ENCODE results near the gene MYO1F. TPM values are rescaled to one million over a fixed set of nuclear protein-coding genes. Genes with fewer than 3 reads are reported as not detected.
"Not testable (repeated sequence)": the region's sequence is repeated elsewhere in the genome, so short reads cannot be mapped to it uniquely, and the experiment has no call there.

The MYO1F gene
- 10 to 100 TPM; 13.7 to 18.3 TPM for total RNA-seq

GRCh38 chr19:8577247-8577646 is at the start of gene MYO1F:
TSS of gene MYO1F (minus strand) at chr19:8577442. CDS start at chr19:8577309, 133 bp downstream.
- H3K27me3 Mint-ChIP-seq = peaks cover 2% of the 10 kb centered on the region
- peak within 1 kb of the TSS; percentile 86 for H3K27ac Mint-ChIP-seq
- DNase-seq (peak; percentile 34), ATAC-seq (no peak)
- H3K9me3 Mint-ChIP-seq (ENCODE audit: low read depth) = no peaks in the 10 kb centered on the region
- peaks cover 58% of the 10 kb centered on the region for H3K4me1 Mint-ChIP-seq
- ChIA-PET CTCF (interaction anchor here (0.6 to 6.7 kb wide), 19 partner anchors 7 to 926 kb away, joined by 3 to 43 read pairs (median 5); partner anchors contain the start of gene ZNF414), POLR2A (no interaction called here)
- intact Hi-C loops (cut with DNase I, micrococcal nuclease) = loop anchor here in 1 of 2 experiments (5.0 kb wide), 2 partner anchors 60 to 165 kb away; partner anchors contain the start of gene MARCHF2
- no peaks in the 10 kb centered on the region for H3K36me3 Mint-ChIP-seq (ENCODE audit: low read depth)
- H3K4me3 Mint-ChIP-seq = peak within 1 kb of the TSS; percentile 77

GRCh38 chr19:8626842-8627241 is 49.6 kb upstream of the MYO1F start:
- H3K27ac Mint-ChIP-seq = no peak overlapping the region
- H3K4me1 Mint-ChIP-seq = no peaks in the 10 kb centered on the region
- no peaks in the 10 kb centered on the region for H3K9me3 Mint-ChIP-seq (ENCODE audit: low read depth)
- DNase-seq (no peak), ATAC-seq (no peak)
- intact Hi-C loops (cut with DNase I, micrococcal nuclease) = no loop called here
- CTCF ChIA-PET = interaction anchor here (0.6 kb wide), 1 partner anchor 230 kb away, joined by 4 read pairs; no protein-coding TSS in a partner anchor
- H3K4me3 Mint-ChIP-seq = no peak overlapping the region
- no peaks in the 10 kb centered on the region for H3K27me3 Mint-ChIP-seq
- POLR2A ChIA-PET = no interaction called here
- no peaks in the 10 kb centered on the region for H3K36me3 Mint-ChIP-seq (ENCODE audit: low read depth)

- H3K4me1 Mint-ChIP-seq; H3K4me3 Mint-ChIP-seq; H3K9me3 Mint-ChIP-seq (ENCODE audit: low read depth); CTCF ChIA-PET; POLR2A ChIA-PET; H3K27ac Mint-ChIP-seq; H3K27me3 Mint-ChIP-seq; intact Hi-C loops (cut with DNase I, micrococcal nuclease); DNase-seq; ATAC-seq; H3K36me3 Mint-ChIP-seq (ENCODE audit: low read depth): not testable (repeated sequence)
These were observed 45.6 kb upstream of the MYO1F start for GRCh38 chr19:8622886-8623285.

- intact Hi-C loops (cut with DNase I, micrococcal nuclease) = no loop called here
- DNase-seq = no peak
- Mint-ChIP-seq H3K9me3 (ENCODE audit: low read depth) (no peaks in the 10 kb centered on the region), H3K4me1 (peaks cover 8% of the 10 kb centered on the region), H3K27ac (no peak overlapping the region), H3K36me3 (ENCODE audit: low read depth) (no peaks in the 10 kb centered on the region), H3K4me3 (no peak overlapping the region), H3K27me3 (peaks cover 2% of the 10 kb centered on the region)
- no peak for ATAC-seq
- ChIA-PET CTCF (no interaction called here), POLR2A (interaction anchor here (0.6 kb wide), 1 partner anchor 22 kb away, joined by 4 read pairs; no protein-coding TSS in a partner anchor)
These were observed 41.5 kb upstream of the MYO1F start for GRCh38 chr19:8618751-8619150.

- H3K9me3 Mint-ChIP-seq (ENCODE audit: low read depth) = no peaks in the 10 kb centered on the region
- intact Hi-C loops (cut with DNase I, micrococcal nuclease) = loop anchor here in 1 of 2 experiments (2.0 kb wide), 1 partner anchor 37 kb away; no protein-coding TSS in a partner anchor
- CTCF ChIA-PET = no interaction called here
These were observed 40.7 kb upstream of the MYO1F start for GRCh38 chr19:8617984-8618383.

GRCh38 chr19:8617325-8617724 is 40.1 kb upstream of the MYO1F start:
- H3K27ac Mint-ChIP-seq; H3K9me3 Mint-ChIP-seq (ENCODE audit: low read depth); H3K27me3 Mint-ChIP-seq; H3K4me3 Mint-ChIP-seq; ATAC-seq; DNase-seq; H3K36me3 Mint-ChIP-seq (ENCODE audit: low read depth); POLR2A ChIA-PET: not testable (repeated sequence)
- CTCF ChIA-PET = interaction anchor here (1.5 to 6.5 kb wide), 3 partner anchors 24 to 37 kb away, joined by 3 to 49 read pairs (median 6); no protein-coding TSS in a partner anchor
- peaks cover 12% of the 10 kb centered on the region for H3K4me1 Mint-ChIP-seq
- intact Hi-C loops (cut with DNase I, micrococcal nuclease) = loop anchor here in 1 of 2 experiments (2.0 kb wide), 1 partner anchor 37 kb away; no protein-coding TSS in a partner anchor

More at GRCh38 chr19:8617984-8618383, 40.7 kb upstream of the MYO1F start:
- ATAC-seq (no peak), DNase-seq (no peak)
- Mint-ChIP-seq H3K27me3 (peaks cover 2% of the 10 kb centered on the region), H3K36me3 (ENCODE audit: low read depth) (no peaks in the 10 kb centered on the region), H3K4me1 (peaks cover 8% of the 10 kb centered on the region), H3K27ac (no peak overlapping the region), H3K4me3 (no peak overlapping the region)
- POLR2A ChIA-PET = no interaction called here

GRCh38 chr19:8616861-8617260 is 39.6 kb upstream of the MYO1F start:
- POLR2A ChIA-PET = no interaction called here
- H3K4me3 Mint-ChIP-seq = no peak overlapping the region
- intact Hi-C loops (cut with DNase I, micrococcal nuclease) = loop anchor here in 1 of 2 experiments (2.0 kb wide), 1 partner anchor 36 kb away; no protein-coding TSS in a partner anchor

GRCh38 chr19:8615813-8616596 is 38.8 kb upstream of the MYO1F start:
- Mint-ChIP-seq H3K27me3 (peaks cover 2% of the 10 kb centered on the region), H3K36me3 (ENCODE audit: low read depth) (no peaks in the 10 kb centered on the region), H3K4me1 (peaks cover 16% of the 10 kb centered on the region), H3K27ac (no peak overlapping the region), H3K9me3 (ENCODE audit: low read depth) (no peaks in the 10 kb centered on the region), H3K4me3 (no peak overlapping the region)
- intact Hi-C loops (cut with DNase I, micrococcal nuclease) = loop anchor here in 1 of 2 experiments (2.0 kb wide), 1 partner anchor 35 kb away; no protein-coding TSS in a partner anchor
- CTCF ChIA-PET = interaction anchor here (0.6 to 6.5 kb wide), 9 partner anchors 22 to 83 kb away, joined by 3 to 49 read pairs (median 4); partner anchors contain the start of gene ACTL9
- POLR2A ChIA-PET = no interaction called here
- peak; percentile 83 for DNase-seq
- peak; percentile 45 for ATAC-seq

More at GRCh38 chr19:8616861-8617260, 39.6 kb upstream of the MYO1F start:
- DNase-seq (no peak), ATAC-seq (no peak)
- Mint-ChIP-seq H3K4me1 (peaks cover 16% of the 10 kb centered on the region), H3K27me3 (peaks cover 2% of the 10 kb centered on the region), H3K36me3 (ENCODE audit: low read depth) (no peaks in the 10 kb centered on the region), H3K27ac (no peak overlapping the region), H3K9me3 (ENCODE audit: low read depth) (no peaks in the 10 kb centered on the region)
- CTCF ChIA-PET = interaction anchor here (0.6 to 6.5 kb wide), 4 partner anchors 22 to 37 kb away, joined by 3 to 49 read pairs (median 5); no protein-coding TSS in a partner anchor

GRCh38 chr19:8615024-8615423 is 37.8 kb upstream of the MYO1F start:
- H3K4me1 Mint-ChIP-seq = peaks cover 19% of the 10 kb centered on the region
- H3K27me3 Mint-ChIP-seq = peaks cover 4% of the 10 kb centered on the region
- no peak overlapping the region for H3K27ac Mint-ChIP-seq
- ChIA-PET CTCF (interaction anchor here (1.0 to 6.5 kb wide), 5 partner anchors 21 to 40 kb away, joined by 4 to 49 read pairs (median 6); no protein-coding TSS in a partner anchor), POLR2A (no interaction called here)
- no peak for ATAC-seq
- no peaks in the 10 kb centered on the region for H3K9me3 Mint-ChIP-seq (ENCODE audit: low read depth)
- no peaks in the 10 kb centered on the region for H3K36me3 Mint-ChIP-seq (ENCODE audit: low read depth)
- no peak for DNase-seq
- H3K4me3 Mint-ChIP-seq = no peak overlapping the region
- intact Hi-C loops (cut with DNase I, micrococcal nuclease) = no loop called here

- Mint-ChIP-seq H3K27me3 (peaks cover 7% of the 10 kb centered on the region), H3K27ac (no peak overlapping the region), H3K4me1 (peaks cover 24% of the 10 kb centered on the region), H3K36me3 (ENCODE audit: low read depth) (no peaks in the 10 kb centered on the region), H3K4me3 (no peak overlapping the region), H3K9me3 (ENCODE audit: low read depth) (no peaks in the 10 kb centered on the region)
- intact Hi-C loops (cut with DNase I, micrococcal nuclease) = no loop called here
- ChIA-PET POLR2A (no interaction called here), CTCF (interaction anchor here (6.5 kb wide), 1 partner anchor 34 kb away, joined by 49 read pairs; no protein-coding TSS in a partner anchor)
- no peak for ATAC-seq
- DNase-seq = no peak
These were observed 37.2 kb upstream of the MYO1F start for GRCh38 chr19:8614455-8614854.

GRCh38 chr19:8612807-8613171 is 35.5 kb upstream of the MYO1F start:
- CTCF ChIA-PET = interaction anchor here (0.6 to 6.5 kb wide), 3 partner anchors 29 to 43 kb away, joined by 3 to 49 read pairs (median 3); no protein-coding TSS in a partner anchor
- Mint-ChIP-seq H3K27me3 (peaks cover 7% of the 10 kb centered on the region), H3K4me3 (no peak overlapping the region), H3K9me3 (ENCODE audit: low read depth) (no peaks in the 10 kb centered on the region), H3K36me3 (ENCODE audit: low read depth) (no peaks in the 10 kb centered on the region), H3K4me1 (peaks cover 28% of the 10 kb centered on the region), H3K27ac (no peak overlapping the region)
- DNase-seq (no peak), ATAC-seq (no peak)
- POLR2A ChIA-PET = interaction anchor here (0.6 kb wide), 1 partner anchor 384 kb away, joined by 5 read pairs; no protein-coding TSS in a partner anchor
- intact Hi-C loops (cut with DNase I, micrococcal nuclease) = no loop called here
